CD4-positive, CD25-positive, alpha-beta regulatory T cell (primary cell): ENCODE results near the gene TMEM255A. TPM values are rescaled to one million over a fixed set of nuclear protein-coding genes. Genes with fewer than 3 reads are reported as not detected.

Source experiments
- ATAC-seq, 2 donors: fragments of 150-1000 bp; cut with Tn5 transposase; one replicate each; pipeline ENCODE4 v1.10.0; 2021; ENCODE audit warnings: low read depth in 2 of 2, moderate number of reproducible peaks in 2 of 2, moderate library complexity in 1 of 2
- DNase-seq, 3 donors: peaks; one replicate each; pipeline versions ENCODE4 v3.0.0 to v3.0.0-alpha.2; 2012 to 2022; ENCODE audit warnings: mixed read lengths in 1 of 3
- H3K27ac ChIP-seq: one replicate; pipeline ENCODE4 v1.7.0; 2013; ENCODE audit warnings: mild to moderate bottlenecking, low read length; ENCODE audit not compliant: insufficient read depth, poor library complexity, severe bottlenecking
- H3K27me3 ChIP-seq: one replicate; pipeline ENCODE4 v1.7.0; 2013; ENCODE audit warnings: low read length; ENCODE audit not compliant: control insufficient read depth, insufficient read depth
- H3K36me3 ChIP-seq: one replicate; pipeline ENCODE4 v1.7.0; 2013; ENCODE audit warnings: mild to moderate bottlenecking, low read length, moderate library complexity; ENCODE audit not compliant: control insufficient read depth, insufficient read depth
- H3K4me1 ChIP-seq: 2 replicates; pipeline ENCODE4 v1.7.0; 2013; ENCODE audit warnings: mild to moderate bottlenecking, low read length; ENCODE audit not compliant: insufficient read depth, control insufficient read depth, poor library complexity, severe bottlenecking
- H3K4me3 ChIP-seq: one replicate; pipeline ENCODE4 v1.7.0; 2013; ENCODE audit warnings: low read depth, mild to moderate bottlenecking, low read length, moderate library complexity
- H3K9me3 ChIP-seq, 2 experiments: 1 replicate in 1 of 2; 2 replicates in 1 of 2; pipeline ENCODE4 v1.7.0; 2013; ENCODE audit warnings: low read length in 2 of 2, mild to moderate bottlenecking in 1 of 2, moderate library complexity in 1 of 2; ENCODE audit not compliant: control insufficient read depth in 2 of 2
- H3K27ac Mint-ChIP-seq, 3 donors: one replicate each; pipeline ENCODE4 v1.8.0; 2020 to 2022; ENCODE audit warnings: mild to moderate bottlenecking in 3 of 3, mixed read lengths in 3 of 3, moderate library complexity in 2 of 3
- H3K27me3 Mint-ChIP-seq: one replicate; pipeline ENCODE4 v1.8.0; 2022; ENCODE audit warnings: mild to moderate bottlenecking, mixed read lengths
- H3K36me3 Mint-ChIP-seq: one replicate; pipeline ENCODE4 v1.8.0; 2020; ENCODE audit warnings: mixed read lengths
- H3K4me1 Mint-ChIP-seq, 4 donors: one replicate each; pipeline ENCODE4 v1.8.0; 2020 to 2022; ENCODE audit warnings: mixed read lengths in 4 of 4, mild to moderate bottlenecking in 1 of 4
- H3K4me3 Mint-ChIP-seq, 4 donors: one replicate each; pipeline ENCODE4 v1.8.0; 2020 to 2022; ENCODE audit warnings: mild to moderate bottlenecking in 4 of 4, mixed read lengths in 4 of 4, moderate library complexity in 3 of 4
- H3K9me3 Mint-ChIP-seq, 7 donors: one replicate each; pipeline ENCODE4 v1.8.0; 2020 to 2022; ENCODE audit warnings: mixed read lengths in 7 of 7, mild to moderate bottlenecking in 3 of 7, moderate library complexity in 2 of 7
- polyA plus RNA-seq, 4 donors: library from polyadenylated mRNA; unstranded; fragments of 300-500 nt; fragmentation: Illumina TruSeq; gene quantifications; one replicate each; pipeline ENCODE4 v1.2.3, GENCODE V29; 2021
- total RNA-seq: library from RNA; stranded (reverse); gene quantifications from one replicate; pipeline ENCODE4 v1.2.3, GENCODE V29; 2022

The TMEM255A gene
- total and polyA plus RNA-seq, 5 donors from 2014 or later, result 0.07 TPM; not detected in 4

DNA sequence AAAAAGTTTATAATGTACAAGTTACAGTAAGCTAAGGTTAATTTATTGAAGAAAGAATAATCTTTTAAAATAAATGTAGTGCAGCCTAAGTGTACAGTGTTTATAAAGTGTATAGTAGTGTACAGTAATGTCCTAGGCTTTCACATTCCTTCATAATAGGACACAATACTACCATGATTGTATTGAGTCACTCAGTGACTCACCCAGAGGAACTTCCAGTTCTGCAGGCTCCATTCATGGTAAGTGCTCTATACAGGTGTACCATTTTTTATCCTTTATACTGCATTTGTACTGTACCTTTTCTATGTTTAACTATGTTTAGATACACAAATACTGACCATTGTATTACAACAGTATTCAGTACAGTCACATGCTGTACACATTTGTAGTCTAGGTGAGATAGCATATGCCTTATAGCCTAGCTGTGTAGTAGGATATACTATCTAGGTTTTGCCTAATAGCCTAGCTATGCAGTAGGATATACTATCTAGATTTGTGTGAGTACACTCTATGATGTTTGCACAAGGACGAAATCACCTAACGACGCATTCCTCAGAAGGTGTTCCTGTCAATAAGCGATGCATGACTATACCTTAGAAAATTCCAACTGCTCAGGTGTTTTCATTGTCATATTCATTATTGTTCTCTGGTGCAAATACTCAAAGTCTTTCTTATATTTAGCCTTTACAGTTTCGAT, 5.5 kb upstream of the TMEM255A start:
- ATAC-seq (no peak), DNase-seq (no peak)
- Mint-ChIP-seq H3K9me3 (no peaks in the 10 kb centered on the region), H3K27me3 (peaks cover 39% of the 10 kb centered on the region), H3K4me1 (peaks cover 0 to 3% (median 0%) of the 10 kb centered on the region in 4 donors), H3K27ac (no peak overlapping the region), H3K4me3 (no peak overlapping the region), H3K36me3 (no peaks in the 10 kb centered on the region)
- H3K4me1 ChIP-seq, result no peaks in the 10 kb centered on the region
- H3K36me3 ChIP-seq, result no peaks in the 10 kb centered on the region
- no peak overlapping the region for H3K27ac ChIP-seq
- H3K27me3 ChIP-seq, result peaks cover 20% of the 10 kb centered on the region
- no peaks in the 10 kb centered on the region for H3K9me3 ChIP-seq
- H3K4me3 ChIP-seq, result no peak overlapping the region

DNA sequence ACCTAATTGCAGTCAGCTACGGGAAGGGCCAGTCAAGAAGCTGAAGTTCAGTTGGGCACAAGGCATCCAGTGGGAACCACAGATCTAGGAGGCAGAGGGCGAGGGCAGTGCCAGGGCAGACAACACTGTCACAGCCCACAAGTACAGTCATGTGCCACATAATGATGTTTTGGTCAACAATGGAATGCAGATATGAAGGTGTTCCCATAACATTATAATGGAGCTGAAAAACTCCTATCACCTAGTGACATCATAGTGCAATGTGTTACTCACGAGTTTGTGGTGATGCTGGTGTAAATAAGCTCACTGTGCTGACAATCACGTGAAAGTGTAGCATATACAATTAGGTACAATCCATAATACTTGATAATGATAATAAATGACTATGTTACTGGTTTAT, 4.5 kb upstream of the TMEM255A start:
- Histone ChIP-seq H3K27ac (no peak overlapping the region), H3K36me3 (no peaks in the 10 kb centered on the region), H3K4me3 (no peak overlapping the region), H3K27me3 (peaks cover 20% of the 10 kb centered on the region), H3K9me3 (no peaks in the 10 kb centered on the region), H3K4me1 (peaks cover 4% of the 10 kb centered on the region)
- DNase-seq (no peak), ATAC-seq (no peak)
- Mint-ChIP-seq H3K4me3 (no peak overlapping the region), H3K9me3 (no peaks in the 10 kb centered on the region), H3K4me1 (peaks cover 0 to 5% (median 2%) of the 10 kb centered on the region in 4 donors), H3K27me3 (peaks cover 44% of the 10 kb centered on the region), H3K27ac (no peak overlapping the region), H3K36me3 (no peaks in the 10 kb centered on the region)

DNA sequence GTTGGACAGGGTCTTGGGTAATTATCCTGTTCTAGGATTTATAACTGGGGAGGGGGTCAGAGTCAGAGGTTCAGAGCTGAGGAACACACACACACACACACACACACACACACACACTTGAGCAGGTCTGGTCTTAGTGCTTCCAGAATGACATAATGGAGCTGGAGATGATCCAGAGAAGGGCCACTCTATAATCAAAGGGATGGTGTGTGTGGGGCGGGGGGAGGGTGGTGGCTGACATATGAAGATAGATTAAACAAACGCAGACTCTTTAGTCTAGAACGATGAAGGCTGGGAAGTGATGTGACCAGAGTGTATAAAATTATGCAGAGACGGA, 434 bp upstream of the TMEM255A start:
- Histone ChIP-seq H3K4me3 (no peak overlapping the region), H3K27ac (no peak overlapping the region), H3K4me1 (peaks cover 18% of the 10 kb centered on the region), H3K27me3 (peaks cover 15% of the 10 kb centered on the region), H3K9me3 (no peaks in the 10 kb centered on the region), H3K36me3 (no peaks in the 10 kb centered on the region)
- no peak overlapping the region for H3K4me3 Mint-ChIP-seq
- peaks cover 0 to 22% (median 7%) of the 10 kb centered on the region in 4 donors for H3K4me1 Mint-ChIP-seq
- peaks cover 78% of the 10 kb centered on the region for H3K27me3 Mint-ChIP-seq
- H3K9me3 Mint-ChIP-seq, result peaks cover 0 to 2% (median 0%) of the 10 kb centered on the region in 7 donors
- DNase-seq (no peak), ATAC-seq (no peak)
- no peaks in the 10 kb centered on the region for H3K36me3 Mint-ChIP-seq
- no peak overlapping the region for H3K27ac Mint-ChIP-seq

DNA sequence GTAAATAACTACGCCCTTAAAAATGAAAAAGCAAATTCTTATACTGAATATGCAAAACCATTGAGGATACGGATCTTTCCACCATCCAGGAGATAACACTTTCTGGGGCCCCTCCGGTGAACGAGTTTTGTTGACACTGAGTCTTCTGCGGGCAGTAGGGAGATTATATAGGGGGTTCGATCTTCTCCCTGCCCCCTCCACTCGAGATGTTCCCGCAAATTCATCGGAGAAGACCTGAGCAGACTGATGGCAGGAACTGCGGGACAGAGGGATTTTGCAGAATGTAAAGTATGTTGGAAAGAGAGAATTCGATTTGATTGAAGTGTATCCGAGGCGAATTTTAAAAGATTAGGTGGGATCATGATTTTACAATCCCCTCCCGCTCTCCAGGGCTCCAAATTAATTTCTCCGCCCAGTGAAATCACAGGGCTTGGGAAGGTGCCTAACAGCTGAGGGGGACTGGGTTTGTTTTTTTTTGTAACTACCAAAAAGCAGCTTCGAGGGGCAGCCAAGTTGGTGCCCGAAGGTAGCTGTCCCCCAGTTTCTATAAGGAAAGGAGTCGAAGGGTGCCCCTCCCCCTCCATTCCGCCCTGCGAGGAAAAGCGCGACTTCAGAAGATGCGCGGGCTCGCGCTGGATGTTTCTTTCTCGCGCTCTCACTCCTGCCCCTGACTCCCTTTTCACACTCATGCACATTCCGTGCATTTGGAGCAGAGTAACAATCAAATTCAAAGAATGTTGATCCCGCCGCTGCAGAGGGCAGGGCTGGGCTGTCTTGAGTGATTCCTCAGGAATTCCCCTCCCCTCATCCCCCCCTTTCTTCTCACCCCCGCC, 1.2 kb downstream of the TMEM255A start:
- Histone ChIP-seq H3K4me3 (peak overlapping the region; percentile 47), H3K4me1 (peaks cover 18% of the 10 kb centered on the region), H3K36me3 (no peaks in the 10 kb centered on the region), H3K27ac (no peak overlapping the region), H3K27me3 (peaks cover 13% of the 10 kb centered on the region), H3K9me3 (no peaks in the 10 kb centered on the region)
- Mint-ChIP-seq H3K27me3 (peaks cover 70% of the 10 kb centered on the region), H3K27ac (peak overlapping the region; percentile 34 to 82 (median 74)), H3K4me3 (peak overlapping the region; percentile 82 to 97 (median 85)), H3K4me1 (peaks cover 0 to 22% (median 7%) of the 10 kb centered on the region in 4 donors), H3K36me3 (no peaks in the 10 kb centered on the region), H3K9me3 (peaks cover 0 to 2% (median 0%) of the 10 kb centered on the region in 7 donors)
- no peak for ATAC-seq
- no peak for DNase-seq

DNA sequence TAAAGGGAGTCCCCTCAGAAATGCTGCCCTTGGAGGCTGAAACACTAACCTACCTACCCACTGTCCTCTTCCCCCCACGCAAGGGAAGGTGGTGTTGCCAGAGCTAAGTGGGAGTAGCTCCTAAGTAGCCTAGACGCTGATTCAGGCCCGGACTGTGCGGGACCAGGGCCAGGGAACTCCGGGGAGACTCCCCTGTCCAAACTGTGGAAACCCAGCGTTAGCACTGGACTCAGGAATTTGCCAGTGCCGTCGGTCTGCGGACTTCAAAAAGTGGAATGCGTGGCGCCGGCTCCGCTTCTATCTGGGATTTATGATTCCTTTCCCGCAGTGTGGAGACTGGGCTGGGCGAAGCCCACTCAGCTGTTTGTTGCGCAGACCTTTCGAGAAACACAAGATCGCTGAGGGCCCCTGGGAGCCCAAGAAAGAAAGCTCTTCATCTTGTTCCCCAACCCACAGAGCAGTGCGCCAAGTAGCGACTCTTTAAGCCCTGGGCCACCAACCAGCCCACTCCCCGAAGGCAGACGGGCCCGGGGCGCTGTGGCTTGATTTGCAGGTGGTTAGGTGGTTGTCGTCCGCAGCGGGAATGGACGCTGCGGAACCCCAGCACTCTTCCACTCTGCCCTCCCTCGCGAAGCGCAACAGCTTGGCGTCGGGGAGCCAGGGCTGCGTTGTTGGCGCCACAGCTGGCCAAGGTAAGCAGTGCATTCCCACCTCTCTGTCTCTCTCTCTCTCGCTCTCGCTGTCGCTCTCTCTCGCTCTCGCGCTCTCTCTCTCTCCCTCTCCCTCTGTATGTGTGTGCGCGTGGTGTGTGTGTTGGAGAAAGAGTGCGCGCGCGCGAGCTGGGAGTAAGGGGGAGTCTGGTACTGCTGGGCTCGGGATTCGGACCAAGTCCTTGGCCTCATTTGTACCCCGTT, 2.0 kb downstream of the TMEM255A start:
- Mint-ChIP-seq H3K27me3 (peaks cover 70% of the 10 kb centered on the region), H3K9me3 (peaks cover 0 to 2% (median 0%) of the 10 kb centered on the region in 7 donors)

DNA sequence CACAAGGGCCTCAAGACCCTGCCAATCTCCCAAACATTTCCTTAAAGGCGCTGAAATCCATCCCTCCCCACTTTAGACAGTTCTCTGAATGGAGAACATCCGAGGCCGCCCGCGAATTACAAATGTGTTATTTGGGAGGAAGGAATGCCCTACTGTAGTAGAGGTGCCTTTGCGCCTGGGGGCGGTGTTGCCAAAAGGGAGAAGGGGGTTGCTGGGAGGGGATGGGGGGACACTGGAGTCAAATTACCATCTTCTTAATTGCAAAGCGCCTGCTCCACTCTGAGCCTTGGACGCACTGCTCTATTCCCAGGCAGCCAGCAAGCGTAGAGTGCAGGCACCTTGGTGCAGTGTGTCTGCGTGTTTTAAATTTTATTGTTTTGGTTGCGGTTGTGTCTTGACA, 2.7 kb downstream of the TMEM255A start:
- peaks cover 66% of the 10 kb centered on the region for H3K27me3 Mint-ChIP-seq
- H3K4me3 ChIP-seq, result no peak overlapping the region
- peaks cover 9% of the 10 kb centered on the region for H3K27me3 ChIP-seq
- peaks cover 18% of the 10 kb centered on the region for H3K4me1 ChIP-seq
- no peak for DNase-seq
- H3K27ac Mint-ChIP-seq, result no peak overlapping the region
- no peaks in the 10 kb centered on the region for H3K9me3 ChIP-seq
- no peaks in the 10 kb centered on the region for H3K36me3 Mint-ChIP-seq
- peak overlapping the region in 3 of 4 donors; percentile 15 to 82 (median 59) for H3K4me3 Mint-ChIP-seq
- peaks cover 0 to 2% (median 0%) of the 10 kb centered on the region in 7 donors for H3K9me3 Mint-ChIP-seq
- no peak overlapping the region for H3K27ac ChIP-seq
- no peak for ATAC-seq
- peaks cover 0 to 22% (median 7%) of the 10 kb centered on the region in 4 donors for H3K4me1 Mint-ChIP-seq
- no peaks in the 10 kb centered on the region for H3K36me3 ChIP-seq

More for the DNA sequence above, 2.0 kb downstream of the TMEM255A start:
- Mint-ChIP-seq H3K27ac (peak overlapping the region; percentile 34 to 82 (median 74)), H3K4me3 (peak overlapping the region; percentile 82 to 97 (median 85)), H3K36me3 (no peaks in the 10 kb centered on the region), H3K4me1 (peaks cover 0 to 22% (median 7%) of the 10 kb centered on the region in 4 donors)
- no peaks in the 10 kb centered on the region for H3K36me3 ChIP-seq
- H3K4me3 ChIP-seq, result peak overlapping the region; percentile 47
- DNase-seq (peak; percentile 38 to 79 (median 55)), ATAC-seq (peak; percentile 91 to 92)
- no peaks in the 10 kb centered on the region for H3K9me3 ChIP-seq
- H3K27me3 ChIP-seq, result peaks cover 9% of the 10 kb centered on the region
- H3K4me1 ChIP-seq, result peaks cover 18% of the 10 kb centered on the region
- no peak overlapping the region for H3K27ac ChIP-seq

DNA sequence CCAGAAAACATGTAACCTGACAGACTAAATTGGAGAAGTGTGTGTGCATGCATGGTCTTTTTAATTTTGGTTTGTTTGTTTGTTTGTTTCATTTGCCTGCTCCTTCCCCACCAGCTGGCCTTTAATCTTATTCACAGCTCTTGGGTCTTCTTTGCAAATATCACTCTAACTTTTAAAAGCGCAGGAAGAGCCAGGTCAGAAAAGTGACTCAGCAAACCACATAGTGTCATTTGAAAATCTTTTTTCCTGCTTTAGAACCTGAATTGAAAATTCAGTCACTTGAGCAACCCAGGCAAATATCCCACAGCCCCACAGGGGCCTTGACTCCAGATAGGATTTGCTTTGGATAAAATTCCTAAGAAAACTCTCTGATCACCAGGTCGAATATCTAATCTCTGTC, 4.6 kb downstream of the TMEM255A start:
- H3K36me3 ChIP-seq, result no peaks in the 10 kb centered on the region
- peaks cover 3% of the 10 kb centered on the region for H3K27me3 ChIP-seq
- peaks cover 0 to 36% (median 16%) of the 10 kb centered on the region in 4 donors for H3K4me1 Mint-ChIP-seq
- no peak overlapping the region for H3K27ac Mint-ChIP-seq
- H3K27me3 Mint-ChIP-seq, result peaks cover 49% of the 10 kb centered on the region
- peaks cover 0 to 2% (median 0%) of the 10 kb centered on the region in 7 donors for H3K9me3 Mint-ChIP-seq
- ATAC-seq (no peak), DNase-seq (no peak)
- peaks cover 33% of the 10 kb centered on the region for H3K4me1 ChIP-seq
- no peak overlapping the region for H3K4me3 ChIP-seq
- H3K4me3 Mint-ChIP-seq, result peak overlapping the region in 1 of 4 donors; percentile 15
- no peak overlapping the region for H3K27ac ChIP-seq
- H3K36me3 Mint-ChIP-seq, result no peaks in the 10 kb centered on the region
- H3K9me3 ChIP-seq, result no peaks in the 10 kb centered on the region
